Cardiac fibroblast (primary cell): ENCODE results near the gene TMEM238L.

Experiments
- DNase-seq, 2 donors: peaks; one replicate each; pipeline versions ENCODE4 v3.0.0 to v3.0.0-alpha.2; 2010; ENCODE audit warnings: low read depth in 2 of 2
- H3K4me3 ChIP-seq, 2 donors: replicated peaks in 1 of 2; 1 replicate in 1 of 2; 2 replicates in 1 of 2; pipeline ENCODE4 v1.5.1; 2011; ENCODE audit warnings: low read depth in 2 of 2, low read length in 2 of 2, mild to moderate bottlenecking in 2 of 2, moderate library complexity in 1 of 2
- TF ChIP-seq, protein P1 (sequence below): IDR thresholded peaks from one replicate; pipeline ENCODE4 v1.5.1; 2011; ENCODE audit warnings: low read depth, mild to moderate bottlenecking, low read length, inconsistent platforms

Gene TMEM238L

GRCh38 chr17:10757647-10758046 lies 46.3 kb downstream of the TMEM238L start:
- H3K4me3 ChIP-seq: no peak overlapping the region
- DNase-seq: no peak
- TF ChIP-seq, protein P1, sequence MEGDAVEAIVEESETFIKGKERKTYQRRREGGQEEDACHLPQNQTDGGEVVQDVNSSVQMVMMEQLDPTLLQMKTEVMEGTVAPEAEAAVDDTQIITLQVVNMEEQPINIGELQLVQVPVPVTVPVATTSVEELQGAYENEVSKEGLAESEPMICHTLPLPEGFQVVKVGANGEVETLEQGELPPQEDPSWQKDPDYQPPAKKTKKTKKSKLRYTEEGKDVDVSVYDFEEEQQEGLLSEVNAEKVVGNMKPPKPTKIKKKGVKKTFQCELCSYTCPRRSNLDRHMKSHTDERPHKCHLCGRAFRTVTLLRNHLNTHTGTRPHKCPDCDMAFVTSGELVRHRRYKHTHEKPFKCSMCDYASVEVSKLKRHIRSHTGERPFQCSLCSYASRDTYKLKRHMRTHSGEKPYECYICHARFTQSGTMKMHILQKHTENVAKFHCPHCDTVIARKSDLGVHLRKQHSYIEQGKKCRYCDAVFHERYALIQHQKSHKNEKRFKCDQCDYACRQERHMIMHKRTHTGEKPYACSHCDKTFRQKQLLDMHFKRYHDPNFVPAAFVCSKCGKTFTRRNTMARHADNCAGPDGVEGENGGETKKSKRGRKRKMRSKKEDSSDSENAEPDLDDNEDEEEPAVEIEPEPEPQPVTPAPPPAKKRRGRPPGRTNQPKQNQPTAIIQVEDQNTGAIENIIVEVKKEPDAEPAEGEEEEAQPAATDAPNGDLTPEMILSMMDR: no peak

DNA sequence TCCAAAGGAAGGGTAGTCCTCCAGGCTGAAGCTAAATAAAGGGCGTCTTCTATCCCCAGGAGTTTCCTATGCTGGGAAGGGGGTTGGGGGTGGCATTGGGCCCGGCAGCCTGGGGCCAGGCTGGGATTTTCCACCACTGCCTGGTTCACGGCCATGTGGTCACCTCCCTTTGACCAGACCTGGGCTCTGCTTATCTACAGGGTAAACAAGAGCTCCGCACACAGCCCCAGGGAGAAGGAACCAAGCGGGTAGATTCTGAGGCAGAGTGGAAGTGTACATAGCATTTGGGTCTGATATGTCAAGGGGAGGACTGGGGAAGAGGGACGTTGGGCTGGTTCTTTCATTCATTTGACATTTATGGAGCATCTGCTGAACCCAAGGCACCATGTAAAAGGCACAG lies 46.8 kb downstream of the TMEM238L start:
- DNase-seq: no peak
- H3K4me3 ChIP-seq: no peak overlapping the region
- TF ChIP-seq, protein P1: no peak

DNA sequence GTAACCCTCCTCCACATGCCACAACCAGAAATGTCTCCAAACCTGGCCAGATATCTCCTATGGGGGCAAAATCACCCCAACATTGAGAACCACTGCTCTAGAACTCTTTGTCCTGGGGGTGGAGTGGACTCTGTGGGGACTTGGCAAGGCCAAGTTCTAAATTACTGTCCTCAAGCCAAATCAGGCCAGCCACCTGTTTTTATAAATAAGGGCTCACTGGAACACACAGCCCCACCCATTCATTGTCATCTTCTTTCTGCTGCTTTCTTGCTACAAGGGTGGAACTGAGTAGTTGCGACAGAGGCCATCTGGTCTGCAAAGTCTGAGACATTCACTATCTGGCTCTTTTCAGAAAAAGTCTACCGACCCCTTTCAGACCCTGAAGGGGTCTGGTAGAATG lies 47.3 kb downstream of the TMEM238L start:
- no peak overlapping the region for H3K4me3 ChIP-seq
- DNase-seq: no peak
- TF ChIP-seq, protein P1: no peak

DNA sequence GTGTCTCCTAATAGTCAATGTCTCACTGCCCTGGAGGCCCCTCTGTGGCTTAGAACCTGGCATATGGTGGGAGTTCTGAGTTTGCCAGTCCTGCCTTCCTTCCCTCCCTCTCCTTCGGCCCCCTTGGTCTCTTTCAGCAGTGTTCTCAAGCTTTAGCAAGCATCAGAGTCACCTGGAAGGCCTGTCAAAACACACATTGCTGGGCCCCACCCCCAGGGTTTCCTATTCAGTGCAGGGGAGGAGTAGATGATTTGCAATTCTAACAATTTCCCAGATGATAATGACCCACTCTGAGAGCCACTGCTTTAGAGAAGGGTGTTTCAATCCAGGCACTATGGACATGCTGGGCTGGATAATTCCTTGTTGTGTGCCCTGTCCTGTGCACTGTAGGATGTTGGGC lies 47.7 kb downstream of the TMEM238L start:
- DNase-seq: no peak
- H3K4me3 ChIP-seq: no peak overlapping the region
- TF ChIP-seq, protein P1: no peak

DNA sequence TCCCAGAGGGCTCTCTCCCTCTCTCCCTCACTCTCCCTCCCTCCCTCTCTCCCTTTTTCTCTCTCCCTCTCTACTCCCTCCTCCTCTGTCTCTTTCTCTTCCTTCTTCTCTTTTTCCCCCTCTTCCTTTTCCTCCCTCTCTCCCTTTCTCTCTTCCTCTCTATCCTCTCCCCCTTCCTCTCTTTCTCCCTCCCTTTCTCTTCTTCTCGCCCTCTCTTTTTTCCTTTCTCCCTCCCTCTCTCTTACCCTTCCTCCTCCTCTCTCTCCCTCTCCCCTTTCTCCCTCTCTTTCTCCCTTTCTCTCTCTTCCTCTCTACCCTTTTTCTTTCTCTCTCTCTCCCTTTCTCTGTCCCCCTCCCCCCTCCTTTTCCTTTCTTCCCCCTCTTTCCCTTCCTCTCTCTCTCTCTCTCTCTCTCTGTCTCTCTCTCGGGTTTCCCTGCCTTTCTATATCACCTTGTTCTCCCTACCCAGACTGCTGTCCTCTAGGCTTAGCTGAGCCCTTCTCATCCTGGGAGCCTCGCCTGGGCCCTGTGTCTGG lies 48.2 kb downstream of the TMEM238L start:
- no peak overlapping the region for H3K4me3 ChIP-seq
- DNase-seq: no peak
- TF ChIP-seq, protein P1: no peak

DNA sequence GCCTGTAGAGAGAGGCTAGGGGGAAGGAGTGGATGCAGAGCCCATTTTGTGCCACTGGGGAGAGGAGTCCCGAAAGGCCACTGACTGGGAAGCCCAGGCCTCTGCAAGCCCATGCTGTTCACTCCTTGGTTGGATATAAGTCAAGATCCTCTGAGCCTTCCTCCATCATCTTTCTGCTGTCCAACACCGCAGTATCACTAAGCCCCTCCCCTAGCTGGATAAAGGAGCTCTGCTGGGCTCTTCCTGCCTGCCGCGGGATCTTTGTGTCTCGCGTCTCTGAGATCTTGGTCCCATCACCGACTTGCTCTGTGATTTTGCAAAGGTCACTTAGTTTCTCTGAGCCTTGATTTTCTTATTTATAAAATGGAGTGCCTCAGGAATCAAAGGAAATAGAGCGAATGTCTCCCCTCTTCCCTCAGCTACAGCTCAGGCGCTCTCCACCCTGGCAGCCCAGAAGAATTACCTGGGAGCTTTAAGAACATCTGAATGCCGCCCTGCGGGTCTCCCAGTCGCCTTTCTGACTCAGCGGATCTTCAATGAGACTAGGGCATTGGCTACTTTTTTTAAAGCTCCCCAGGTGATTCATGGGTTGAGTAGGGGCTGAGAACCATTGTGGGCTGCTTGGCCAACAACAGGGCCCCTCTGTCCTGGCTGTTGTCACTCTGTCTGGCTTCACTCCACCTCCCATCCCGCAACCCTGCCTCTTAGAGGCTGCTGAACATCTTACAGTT lies 48.9 kb downstream of the TMEM238L start:
- no peak overlapping the region for H3K4me3 ChIP-seq
- TF ChIP-seq, protein P1: no peak
- DNase-seq: no peak
